Neural cell (in vitro differentiated cells): Measurements from ENCODE around the gene NCKAP5.

Source experiments
- CTCF ChIP-seq: fragments of 450-650 bp; IDR thresholded peaks from 2 replicates; pipeline ENCODE4 v1.5.1; 2014; ENCODE audit warnings: antibody characterized with exemption, mild to moderate bottlenecking, moderate library complexity; ENCODE audit not compliant: poor library complexity, severe bottlenecking
- EP300 ChIP-seq: fragments of 450-650 bp; conservative IDR thresholded peaks from 2 replicates; pipeline ENCODE4 v1.6.1; 2014; ENCODE audit warnings: antibody characterized with exemption, mild to moderate bottlenecking, moderate library complexity; ENCODE audit not compliant: poor library complexity, severe bottlenecking
- EZH2 ChIP-seq: fragments of 200-600, 300-800 bp; shearing (Covaris generic), sonication (generic); IDR thresholded peaks from 2 replicates; pipeline ENCODE4 v1.6.1; 2014; ENCODE audit warnings: antibody characterized with exemption, low read length, borderline replicate concordance, mild to moderate bottlenecking; ENCODE audit not compliant: insufficient read depth, poor library complexity, severe bottlenecking
- POLR2AphosphoS5 ChIP-seq: IDR thresholded peaks from 2 replicates; pipeline ENCODE4 v1.6.1; 2012
- RAD21 ChIP-seq: fragments of 450-650 bp; conservative IDR thresholded peaks from 2 replicates; pipeline ENCODE4 v1.6.1; 2014; ENCODE audit warnings: antibody characterized with exemption, mild to moderate bottlenecking, moderate library complexity
- REST ChIP-seq: IDR thresholded peaks from 2 replicates; pipeline ENCODE4 v1.6.1; 2012; ENCODE audit warnings: borderline replicate concordance

DNA sequence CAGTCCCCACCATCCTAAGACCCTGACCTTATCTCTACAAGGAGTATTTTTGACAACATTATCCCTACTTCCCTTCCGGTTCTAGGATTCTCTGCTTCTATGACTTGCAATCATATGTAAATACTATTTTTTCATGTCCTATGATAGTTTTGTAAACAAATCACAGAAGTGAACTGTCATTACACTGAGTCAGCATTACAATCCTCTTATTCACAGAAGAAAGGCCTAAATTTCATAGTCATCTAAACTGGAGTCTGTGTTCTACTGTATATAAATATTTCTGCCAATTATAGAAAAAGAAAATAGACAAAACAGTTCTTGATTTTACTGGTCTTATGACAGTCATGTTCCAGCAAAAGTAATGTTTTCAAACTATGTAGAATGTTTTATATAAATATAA is 265.1 kb downstream of the NCKAP5 start:
- TF ChIP-seq CTCF = no peak
- TF ChIP-seq RAD21 = no peak
- TF ChIP-seq EZH2 = no peak
- TF ChIP-seq EP300 = no peak
- TF ChIP-seq REST = no peak
- TF ChIP-seq POLR2AphosphoS5 = no peak
